ENCODE data around the gene COL6A2. TPM values are rescaled to one million over a fixed set of nuclear protein-coding genes. Genes with fewer than 3 reads are reported as not detected.

Gene COL6A2
- total and polyA plus RNA-seq, 10 donors: 101 to 259 (median 192) TPM

- intact Hi-C loops (cut with DNase I; ENCODE audit: low total_unique reads): no loop called here
- WGBS, 5 donors: 85 to 93% (median 90%) methylated on average over 8 to 19 of the region's 19 CpGs
- peak; percentile 48 for DNase-seq
- H3K36me3 ChIP-seq: no peaks in the 10 kb centered on the region
- H3K9me3 ChIP-seq: no peaks in the 10 kb centered on the region
- no peak overlapping the region for H3K4me3 ChIP-seq
- no peak overlapping the region for H3K27ac ChIP-seq
- no peak for TF ChIP-seq CTCF (IDR thresholded peaks at IDR 0.05 in 8 of 11, conservative IDR thresholded peaks at IDR 0.05 in 3 of 11)
- TF ChIP-seq POLR2A (IDR thresholded peaks at IDR 0.05): no peak
- TF ChIP-seq POLR2AphosphoS5 (IDR thresholded peaks at IDR 0.05): no peak
- peaks cover 0 to 20% (median 0%) of the 10 kb centered on the region in 7 donors for H3K27me3 ChIP-seq (replicated peaks in 1 of 7)
- no peaks in the 10 kb centered on the region for H3K4me1 ChIP-seq
Observed at GRCh38 chr21:46077674-46078101, 20.2 kb upstream of the COL6A2 start.

- H3K36me3 ChIP-seq: no peaks in the 10 kb centered on the region
- TF ChIP-seq POLR2AphosphoS5 (IDR thresholded peaks at IDR 0.05) (no peak), CTCF (IDR thresholded peaks at IDR 0.05 in 8 of 11, conservative IDR thresholded peaks at IDR 0.05 in 3 of 11) (no peak), POLR2A (IDR thresholded peaks at IDR 0.05) (no peak)
- DNase-seq: peak; percentile 69
- H3K4me1 ChIP-seq: peaks cover 0 to 3% (median 0%) of the 10 kb centered on the region in 6 donors
- H3K27ac ChIP-seq: no peak overlapping the region
- 85 to 90% (median 88%) methylated on average over 16 to 23 of the region's 23 CpGs for WGBS, 5 donors
- H3K9me3 ChIP-seq: no peaks in the 10 kb centered on the region
- intact Hi-C loops (cut with DNase I; ENCODE audit: low total_unique reads): no loop called here
- H3K4me3 ChIP-seq: no peak overlapping the region
- H3K27me3 ChIP-seq (replicated peaks in 1 of 7): peaks cover 0 to 25% (median 0%) of the 10 kb centered on the region in 7 donors
Observed at GRCh38 chr21:46078322-46078977, 19.5 kb upstream of the COL6A2 start.

- TF ChIP-seq CTCF (IDR thresholded peaks at IDR 0.05 in 8 of 11, conservative IDR thresholded peaks at IDR 0.05 in 3 of 11) (no peak), POLR2AphosphoS5 (IDR thresholded peaks at IDR 0.05) (no peak), POLR2A (IDR thresholded peaks at IDR 0.05) (no peak)
- Histone ChIP-seq H3K36me3 (no peaks in the 10 kb centered on the region), H3K9me3 (no peaks in the 10 kb centered on the region), H3K27me3 (replicated peaks in 1 of 7) (peaks cover 0 to 30% (median 0%) of the 10 kb centered on the region in 7 donors), H3K4me1 (peaks cover 0 to 3% (median 0%) of the 10 kb centered on the region in 6 donors), H3K4me3 (no peak overlapping the region), H3K27ac (no peak overlapping the region)
- WGBS, 5 donors: 64 to 81% (median 79%) methylated on average over 3 to 6 of the region's 6 CpGs
- DNase-seq: peak; percentile 58
- intact Hi-C loops (cut with DNase I; ENCODE audit: low total_unique reads): no loop called here
Observed at GRCh38 chr21:46078978-46079351, 18.9 kb upstream of the COL6A2 start.

GRCh38 chr21:46079352-46080170 is 18.4 kb upstream of the COL6A2 start:
- H3K27ac ChIP-seq: no peak overlapping the region
- no peaks in the 10 kb centered on the region for H3K36me3 ChIP-seq
- peaks cover 0 to 3% (median 0%) of the 10 kb centered on the region in 6 donors for H3K4me1 ChIP-seq
- DNase-seq: peak; percentile 56
- no peak for TF ChIP-seq CTCF (IDR thresholded peaks at IDR 0.05 in 8 of 11, conservative IDR thresholded peaks at IDR 0.05 in 3 of 11)
- no peak for TF ChIP-seq POLR2A (IDR thresholded peaks at IDR 0.05)
- TF ChIP-seq POLR2AphosphoS5 (IDR thresholded peaks at IDR 0.05): no peak
- 74 to 83% (median 79%) methylated on average over 29 to 34 of the region's 34 CpGs for WGBS, 5 donors
- H3K27me3 ChIP-seq (replicated peaks in 1 of 7): peaks cover 0 to 36% (median 0%) of the 10 kb centered on the region in 7 donors
- intact Hi-C loops (cut with DNase I; ENCODE audit: low total_unique reads): no loop called here
- no peak overlapping the region for H3K4me3 ChIP-seq
- H3K9me3 ChIP-seq: no peaks in the 10 kb centered on the region

Measured in spleen (tissue), 11 donors.